GM15510 (cell line): ENCODE data around the gene SH3GL3.

ENCODE experiments used
- POLR2A ChIP-seq: IDR thresholded peaks from 3 replicates; pipeline ENCODE4 v1.6.1; 2011; ENCODE audit warnings: borderline replicate concordance; ENCODE audit not compliant: insufficient read length; ENCODE audit errors: extremely low read depth

SH3GL3 gene

GRCh38 chr15:83559310-83559966, 112.3 kb downstream of the SH3GL3 start:
- TF ChIP-seq POLR2A: no peak

GRCh38 chr15:83561661-83562060, 114.5 kb downstream of the SH3GL3 start:
- TF ChIP-seq POLR2A: no peak

- no peak for TF ChIP-seq POLR2A
These were observed 118.0 kb downstream of the SH3GL3 start for GRCh38 chr15:83565138-83565537.

GRCh38 chr15:83565553-83566159, 118.5 kb downstream of the SH3GL3 start:
- no peak for TF ChIP-seq POLR2A

- no peak for TF ChIP-seq POLR2A
These were observed 120.2 kb downstream of the SH3GL3 start for GRCh38 chr15:83567318-83567717.

- TF ChIP-seq POLR2A: no peak
These were observed 122.2 kb downstream of the SH3GL3 start for GRCh38 chr15:83569341-83569740.

- TF ChIP-seq POLR2A: no peak
These were observed 123.6 kb downstream of the SH3GL3 start for GRCh38 chr15:83570756-83571155.

- TF ChIP-seq POLR2A: no peak
These were observed 124.9 kb downstream of the SH3GL3 start for GRCh38 chr15:83571820-83572707.

- no peak for TF ChIP-seq POLR2A
These were observed 127.2 kb downstream of the SH3GL3 start for GRCh38 chr15:83574345-83574744.

- no peak for TF ChIP-seq POLR2A
These were observed 131.6 kb downstream of the SH3GL3 start for GRCh38 chr15:83578691-83579090.

- no peak for TF ChIP-seq POLR2A
These were observed 134.2 kb downstream of the SH3GL3 start for GRCh38 chr15:83581381-83581780.

- no peak for TF ChIP-seq POLR2A
These were observed 135.2 kb downstream of the SH3GL3 start for GRCh38 chr15:83582381-83582780.

GRCh38 chr15:83585601-83586335, 138.6 kb downstream of the SH3GL3 start:
- no peak for TF ChIP-seq POLR2A

GRCh38 chr15:83587091-83587490, 139.9 kb downstream of the SH3GL3 start:
- no peak for TF ChIP-seq POLR2A

- TF ChIP-seq POLR2A: no peak
These were observed 141.3 kb downstream of the SH3GL3 start for GRCh38 chr15:83588441-83588840.
